Measurements from ENCODE around the gene GPR37L1. TPM values are rescaled to one million over a fixed set of nuclear protein-coding genes. Genes with fewer than 3 reads are reported as not detected.
"Not testable (repeated sequence)": the region's sequence is repeated elsewhere in the genome, so short reads cannot be mapped to it uniquely, and the experiment has no call there.

Gene GPR37L1
- total and polyA plus RNA-seq, 4 experiments from 2014 or later = 0.07 TPM; not detected in 3

GRCh38 chr1:202145068-202145743, 22.5 kb downstream of the GPR37L1 start:
- Mint-ChIP-seq H3K4me1 (peaks cover 23 to 53% (median 33%) of the 10 kb centered on the region in 4 donors), H3K9me3 (peaks cover 0 to 1% (median 0%) of the 10 kb centered on the region in 8 donors), H3K27ac (peak overlapping the region; percentile 86 to 96 (median 93)), H3K27me3 (no peaks in the 10 kb centered on the region), H3K4me3 (peak overlapping the region; percentile 87 to 93 (median 91)), H3K36me3 (peaks cover 8 to 38% of the 10 kb centered on the region in 2 donors)
- Histone ChIP-seq H3K4me3 (ENCODE audit: low read length in 2 of 2) (peak overlapping the region; percentile 27 to 94), H3K27ac (ENCODE audit: low read depth, low read length) (peak overlapping the region; percentile 80), H3K4me1 (ENCODE audit: insufficient read depth, low read length) (peaks cover 41% of the 10 kb centered on the region), H3K9me3 (ENCODE audit: control insufficient read depth in 1 of 2, low read length in 2 of 2) (no peaks in the 10 kb centered on the region), H3K27me3 (ENCODE audit: insufficient read depth, low read length) (no peaks in the 10 kb centered on the region), H3K36me3 (ENCODE audit: insufficient read depth, low read length) (peaks cover 23% of the 10 kb centered on the region)
- CTCF ChIA-PET (ENCODE audit: partially characterized antibody) = interaction anchor here (1.0 to 3.9 kb wide), 7 partner anchors 10 to 45 kb away, joined by 3 to 15 read pairs (median 6); partner anchors contain the start of gene PTPN7
- DNase-seq = peak in 2 of 5 donors; percentile 25 to 51
- POLR2A ChIA-PET (ENCODE audit: partially characterized antibody) = interaction anchor here (0.6 to 9.2 kb wide), 3 partner anchors 14 to 161 kb away, joined by 3 to 164 read pairs (median 10); partner anchors contain the start of gene PTPN7
- intact Hi-C loops (cut with micrococcal nuclease) = no loop called here

GRCh38 chr1:202145744-202146140, 23.0 kb downstream of the GPR37L1 start:
- intact Hi-C loops (cut with micrococcal nuclease); H3K4me3 ChIP-seq (ENCODE audit: low read length in 2 of 2); H3K27me3 ChIP-seq (ENCODE audit: insufficient read depth, low read length); H3K9me3 Mint-ChIP-seq; H3K27me3 Mint-ChIP-seq; DNase-seq; H3K9me3 ChIP-seq (ENCODE audit: control insufficient read depth in 1 of 2, low read length in 2 of 2): not testable (repeated sequence)
- Mint-ChIP-seq H3K27ac (peak overlapping the region; percentile 86 to 96 (median 93)), H3K4me3 (peak overlapping the region; percentile 87 to 93 (median 91)), H3K4me1 (peaks cover 24 to 50% (median 32%) of the 10 kb centered on the region in 4 donors), H3K36me3 (peaks cover 10 to 44% of the 10 kb centered on the region in 2 donors)
- CTCF ChIA-PET (ENCODE audit: partially characterized antibody) = interaction anchor here (1.0 to 2.7 kb wide), 6 partner anchors 9 to 45 kb away, joined by 3 to 14 read pairs (median 6); partner anchors contain the start of gene PTPN7
- Histone ChIP-seq H3K27ac (ENCODE audit: low read depth, low read length) (peak overlapping the region; percentile 80), H3K4me1 (ENCODE audit: insufficient read depth, low read length) (peaks cover 36% of the 10 kb centered on the region), H3K36me3 (ENCODE audit: insufficient read depth, low read length) (peaks cover 28% of the 10 kb centered on the region)
- POLR2A ChIA-PET (ENCODE audit: partially characterized antibody) = interaction anchor here (3.4 to 9.2 kb wide), 2 partner anchors 13 to 20 kb away, joined by 10 to 164 read pairs; partner anchors contain the start of gene PTPN7

GRCh38 chr1:202146279-202146678, 23.6 kb downstream of the GPR37L1 start:
- peaks cover 0 to 1% (median 0%) of the 10 kb centered on the region in 8 donors for H3K9me3 Mint-ChIP-seq
- H3K36me3 ChIP-seq (ENCODE audit: insufficient read depth, low read length) = peaks cover 33% of the 10 kb centered on the region
- no peak overlapping the region for H3K4me3 ChIP-seq (ENCODE audit: low read length in 2 of 2)
- no peaks in the 10 kb centered on the region for H3K9me3 ChIP-seq (ENCODE audit: control insufficient read depth in 1 of 2, low read length in 2 of 2)
- intact Hi-C loops (cut with micrococcal nuclease) = no loop called here
- H3K27me3 Mint-ChIP-seq = no peaks in the 10 kb centered on the region
- H3K27ac ChIP-seq (ENCODE audit: low read depth, low read length) = no peak overlapping the region
- ChIA-PET CTCF (ENCODE audit: partially characterized antibody) (interaction anchor here (1.0 to 2.7 kb wide), 6 partner anchors 9 to 44 kb away, joined by 3 to 14 read pairs (median 6); partner anchors contain the start of gene PTPN7), POLR2A (ENCODE audit: partially characterized antibody) (interaction anchor here (9.2 kb wide), 1 partner anchor 12 kb away, joined by 164 read pairs; the partner anchor contains the start of gene PTPN7)
- H3K4me1 Mint-ChIP-seq = peaks cover 24 to 44% (median 33%) of the 10 kb centered on the region in 4 donors
- H3K27ac Mint-ChIP-seq = peak overlapping the region; percentile 6 to 96 (median 70)
- H3K36me3 Mint-ChIP-seq = peaks cover 16 to 49% of the 10 kb centered on the region in 2 donors
- no peaks in the 10 kb centered on the region for H3K27me3 ChIP-seq (ENCODE audit: insufficient read depth, low read length)
- peak overlapping the region in 5 of 8 donors; percentile 20 to 90 (median 51) for H3K4me3 Mint-ChIP-seq
- H3K4me1 ChIP-seq (ENCODE audit: insufficient read depth, low read length) = peaks cover 31% of the 10 kb centered on the region
- DNase-seq = no peak

- no peaks in the 10 kb centered on the region for H3K27me3 ChIP-seq (ENCODE audit: insufficient read depth, low read length)
- Mint-ChIP-seq H3K36me3 (peaks cover 17 to 55% of the 10 kb centered on the region in 2 donors), H3K4me3 (no peak overlapping the region), H3K27ac (peak overlapping the region in 3 of 7 donors; percentile 66 to 86 (median 68)), H3K4me1 (peaks cover 24 to 37% (median 29%) of the 10 kb centered on the region in 4 donors), H3K27me3 (no peaks in the 10 kb centered on the region), H3K9me3 (peaks cover 0 to 1% (median 0%) of the 10 kb centered on the region in 8 donors)
- no peak for DNase-seq
- no peak overlapping the region for H3K4me3 ChIP-seq (ENCODE audit: low read length in 2 of 2)
- ChIA-PET CTCF (ENCODE audit: partially characterized antibody) (interaction anchor here (0.9 to 2.7 kb wide), 6 partner anchors 8 to 38 kb away, joined by 3 to 14 read pairs (median 4); partner anchors contain the start of gene PTPN7), POLR2A (ENCODE audit: partially characterized antibody) (interaction anchor here (9.2 kb wide), 1 partner anchor 12 kb away, joined by 164 read pairs; the partner anchor contains the start of gene PTPN7)
- H3K27ac ChIP-seq (ENCODE audit: low read depth, low read length) = peak overlapping the region; percentile 20
- H3K9me3 ChIP-seq (ENCODE audit: control insufficient read depth in 1 of 2, low read length in 2 of 2) = no peaks in the 10 kb centered on the region
- H3K4me1 ChIP-seq (ENCODE audit: insufficient read depth, low read length) = peaks cover 24% of the 10 kb centered on the region
- intact Hi-C loops (cut with micrococcal nuclease) = no loop called here
- peaks cover 40% of the 10 kb centered on the region for H3K36me3 ChIP-seq (ENCODE audit: insufficient read depth, low read length)
These were observed 24.3 kb downstream of the GPR37L1 start for GRCh38 chr1:202146993-202147392.

- peak overlapping the region in 5 of 7 donors; percentile 36 to 84 (median 75) for H3K27ac Mint-ChIP-seq
- intact Hi-C loops (cut with micrococcal nuclease) = no loop called here
- H3K27me3 Mint-ChIP-seq = no peaks in the 10 kb centered on the region
- peaks cover 10% of the 10 kb centered on the region for H3K4me1 ChIP-seq (ENCODE audit: insufficient read depth, low read length)
- H3K9me3 Mint-ChIP-seq = no peaks in the 10 kb centered on the region
- no peaks in the 10 kb centered on the region for H3K9me3 ChIP-seq (ENCODE audit: control insufficient read depth in 1 of 2, low read length in 2 of 2)
- CTCF ChIA-PET (ENCODE audit: partially characterized antibody) = interaction anchor here (1.2 to 1.3 kb wide), 2 partner anchors 12 to 13 kb away, joined by 4 read pairs; partner anchors contain the start of gene PTPN7
- no peak overlapping the region for H3K4me3 ChIP-seq (ENCODE audit: low read length in 2 of 2)
- no peak overlapping the region for H3K4me3 Mint-ChIP-seq
- POLR2A ChIA-PET (ENCODE audit: partially characterized antibody) = interaction anchor here (9.2 kb wide), 1 partner anchor 10 kb away, joined by 164 read pairs; the partner anchor contains the start of gene PTPN7
- DNase-seq = no peak
- no peak overlapping the region for H3K27ac ChIP-seq (ENCODE audit: low read depth, low read length)
- H3K36me3 Mint-ChIP-seq = peaks cover 20 to 64% of the 10 kb centered on the region in 2 donors
- H3K27me3 ChIP-seq (ENCODE audit: insufficient read depth, low read length) = no peaks in the 10 kb centered on the region
- H3K36me3 ChIP-seq (ENCODE audit: insufficient read depth, low read length) = peaks cover 54% of the 10 kb centered on the region
- H3K4me1 Mint-ChIP-seq = peaks cover 12 to 26% (median 18%) of the 10 kb centered on the region in 4 donors
These were observed 25.7 kb downstream of the GPR37L1 start for GRCh38 chr1:202148391-202148790.

- no peaks in the 10 kb centered on the region for H3K27me3 ChIP-seq (ENCODE audit: insufficient read depth, low read length)
- no peaks in the 10 kb centered on the region for H3K27me3 Mint-ChIP-seq
- no peak overlapping the region for H3K4me3 Mint-ChIP-seq
- peaks cover 12 to 27% (median 17%) of the 10 kb centered on the region in 4 donors for H3K4me1 Mint-ChIP-seq
- ChIA-PET POLR2A (ENCODE audit: partially characterized antibody) (interaction anchor here (9.2 kb wide), 1 partner anchor 9 kb away, joined by 164 read pairs; the partner anchor contains the start of gene PTPN7), CTCF (ENCODE audit: partially characterized antibody) (interaction anchor here (2.0 kb wide), 1 partner anchor 15 kb away, joined by 5 read pairs; no protein-coding TSS in a partner anchor)
- peaks cover 15% of the 10 kb centered on the region for H3K4me1 ChIP-seq (ENCODE audit: insufficient read depth, low read length)
- no peak overlapping the region for H3K27ac ChIP-seq (ENCODE audit: low read depth, low read length)
- no peak overlapping the region for H3K4me3 ChIP-seq (ENCODE audit: low read length in 2 of 2)
- peaks cover 65% of the 10 kb centered on the region for H3K36me3 ChIP-seq (ENCODE audit: insufficient read depth, low read length)
- no peaks in the 10 kb centered on the region for H3K9me3 ChIP-seq (ENCODE audit: control insufficient read depth in 1 of 2, low read length in 2 of 2)
- DNase-seq = no peak
- H3K27ac Mint-ChIP-seq = peak overlapping the region in 1 of 7 donors; percentile 48
- intact Hi-C loops (cut with micrococcal nuclease) = no loop called here
- peaks cover 28 to 67% of the 10 kb centered on the region in 2 donors for H3K36me3 Mint-ChIP-seq
- no peaks in the 10 kb centered on the region for H3K9me3 Mint-ChIP-seq
These were observed 26.8 kb downstream of the GPR37L1 start for GRCh38 chr1:202149566-202149965.
